HepG2 (cell line): Measurements from ENCODE around the gene TASOR. TPM values are rescaled to one million over a fixed set of nuclear protein-coding genes. Genes with fewer than 3 reads are reported as not detected.
"Not testable (repeated sequence)": the region's sequence is repeated elsewhere in the genome, so short reads cannot be mapped to it uniquely, and the experiment has no call there.

Experiments used
- ATAC-seq: fragments of 200-7000 bp; cut with Tn5 transposase; 3 replicates; pipeline ENCODE4 v1.9.1; 2020; ENCODE audit warnings: mild to moderate bottlenecking, moderate library complexity
- BruUV-seq: library from RNA; stranded (reverse); fragments of 400-500 nt; replicated peaks from 2 replicates; lab custom pipeline; 2021; lab: Mats Ljungman, UMichigan
- CTCF ChIA-PET: fragments of 300-600 bp; formaldehyde crosslinking; extraction: SDS; loops from one replicate; lab custom pipeline; 2021; ENCODE audit warnings: low total read pairs, inconsistent platforms, low intra/inter-chr PET ratio; lab: Yijun Ruan, JAX
- POLR2A ChIA-PET: fragments of 350-600 bp; sonication (Branson Sonifier 250); formaldehyde crosslinking; loops from one replicate; lab custom pipeline; 2020; ENCODE audit warnings: antibody characterized with exemption, inconsistent platforms; lab: Yijun Ruan, JAX
- DNase-seq: peaks from one replicate; pipeline ENCODE4 v3.0.0-alpha.2; 2015; ENCODE audit warnings: low spot score
- FAIRE-seq: peaks from 3 replicates; lab custom pipeline; 2011; peaks lifted over from hg19 to GRCh38; lab: Jason Lieb, UNC
- H2AFZ ChIP-seq: one replicate; pipeline ENCODE4 v1.6.1; 2011; ENCODE audit warnings: low read length, inconsistent platforms
- H3K27ac ChIP-seq: fragments of 300-600 bp; 3 replicates; pipeline ENCODE4 v1.8.0; 2011; ENCODE audit warnings: mixed run types, mild to moderate bottlenecking, mixed read lengths, low read length, inconsistent platforms; ENCODE audit not compliant: insufficient read depth; ENCODE audit errors: extremely low read length
- H3K27me3 ChIP-seq, 2 experiments: fragments of 200-600 bp in 1 of 2; 2 replicates in 1 of 2; 3 replicates in 1 of 2; pipeline versions ENCODE4 v1.6.0 to v1.8.0; 2011; ENCODE audit warnings: low read length in 2 of 2, mild to moderate bottlenecking in 2 of 2, moderate library complexity in 2 of 2, inconsistent platforms in 1 of 2; ENCODE audit not compliant: insufficient read depth in 2 of 2, control insufficient read depth in 1 of 2
- H3K36me3 ChIP-seq, 2 experiments: fragments of 200-600 bp in 1 of 2; replicated peaks in 1 of 2; 2 replicates in 1 of 2; 3 replicates in 1 of 2; pipeline versions ENCODE4 v1.5.1 to v1.8.0; 2011; ENCODE audit warnings: low read length in 2 of 2, inconsistent platforms in 1 of 2; ENCODE audit not compliant: insufficient read depth in 2 of 2, control insufficient read depth in 1 of 2
- H3K4me1 ChIP-seq: 2 replicates; pipeline ENCODE4 v1.5.1; 2012; ENCODE audit warnings: low read length, inconsistent platforms; ENCODE audit not compliant: insufficient read depth
- H3K4me2 ChIP-seq: 2 replicates; pipeline ENCODE4 v1.6.0; 2011; ENCODE audit warnings: low read depth, low read length, inconsistent platforms
- H3K4me3 ChIP-seq, 3 experiments: fragments of 200-600 bp in 1 of 3; sonication (generic), shearing (Covaris generic) in 1 of 3; replicated peaks in 1 of 3; 2 replicates each; pipeline ENCODE4 v1.5.1; 2011 to 2016; ENCODE audit warnings: low read length in 3 of 3, inconsistent platforms in 2 of 3, low read depth in 2 of 3, mild to moderate bottlenecking in 2 of 3, control low read depth in 1 of 3, mixed read lengths in 1 of 3; ENCODE audit not compliant: insufficient read depth in 1 of 3
- H3K79me2 ChIP-seq: one replicate; pipeline ENCODE4 v1.6.1; 2011; ENCODE audit warnings: low read length, inconsistent platforms; ENCODE audit not compliant: insufficient read depth
- H3K9ac ChIP-seq: 2 replicates; pipeline ENCODE4 v1.6.0; 2011; ENCODE audit warnings: mild to moderate bottlenecking, low read depth, low read length, inconsistent platforms; ENCODE audit not compliant: insufficient read depth
- H3K9me3 ChIP-seq: 2 replicates; pipeline ENCODE4 v1.5.1; 2012; ENCODE audit warnings: mild to moderate bottlenecking, low read length
- H4K20me1 ChIP-seq: 2 replicates; pipeline ENCODE4 v1.6.0; 2011; ENCODE audit warnings: inconsistent platforms, mild to moderate bottlenecking, low read length, moderate library complexity; ENCODE audit not compliant: insufficient read depth
- PLRG1 ChIP-seq: fragments of 450-650 bp; conservative IDR thresholded peaks from 2 replicates; pipeline ENCODE4 v1.6.1; 2016
- PTBP1 ChIP-seq: fragments of 200-400 bp; formaldehyde crosslinking; IDR thresholded peaks from 2 replicates; pipeline ENCODE4 v1.6.1; 2018; ENCODE audit warnings: low read length, low read depth; ENCODE audit not compliant: poor library complexity, severe bottlenecking
- RAD51 ChIP-seq: fragments of 450-650 bp; IDR thresholded peaks from 2 replicates; pipeline ENCODE4 v1.6.1; 2016; ENCODE audit warnings: borderline replicate concordance
- XRCC5 ChIP-seq: fragments of 200-400 bp; formaldehyde crosslinking; optimal IDR thresholded peaks from 2 replicates; pipeline ENCODE3; 2017; ENCODE audit warnings: mild to moderate bottlenecking, low read length
- ZNF3 ChIP-seq: IDR thresholded peaks from 2 replicates; pipeline ENCODE4 v1.7.0; 2017; ENCODE audit warnings: inconsistent platforms
- ZNF792 ChIP-seq: IDR thresholded peaks from 2 replicates; pipeline ENCODE4 v1.6.1; 2016
- WGBS: methylation state at CpG from one replicate; pipeline ENCODE4 v1.1.6; 2017; ENCODE audit warnings: low lambda C conversion rate; 5-methylcytosine and 5-hydroxymethylcytosine counted together
- in situ Hi-C: cut with HindIII; loops from 2 replicates; pipeline ENCODE4 v1.10.0; 2017; ENCODE audit warnings: low pct_unique_long_range_greater_than_20kb; ENCODE audit not compliant: extremely low pct_ligation_motif_present
- intact Hi-C: fragments of 100-400 bp; cut with micrococcal nuclease; formaldehyde crosslinking; loops from one replicate; pipeline ENCODE4 v1.10.0; 2022; ENCODE audit not compliant: unreplicated experiment
- polyA plus RNA-seq, 8 experiments: library from polyadenylated mRNA; depleted of rRNA in 3 of 8; stranded (reverse) in 7 of 8; unstranded in 1 of 8; fragments of >200 nt; fragmentation: Illumina TruSeq in 4 of 8; extraction: Trizol in 4 of 8; gene quantifications; 2 replicates each; pipeline versions ENCODE4 v1.2.1 to v1.2.3, GENCODE V29; 2011 to 2016; ENCODE audit warnings: low read depth in 4 of 8, missing spikeins in 1 of 8, mixed read lengths in 1 of 8; ENCODE audit not compliant: insufficient read depth in 1 of 8
- total RNA-seq, 5 experiments: library from RNA; depleted of rRNA; stranded (reverse); fragments of >200 nt; fragmentation: Illumina TruSeq; extraction: Trizol; gene quantifications; 2 replicates each; pipeline ENCODE4 v1.2.3, GENCODE V29; 2016; ENCODE audit warnings: low read depth in 1 of 5

TASOR gene
- total and polyA plus RNA-seq, 2 of the 13 experiments (the other 11 are each of a cell fraction or from before 2014, with no cell fraction given) = 20.1 to 32.5 TPM

- ATAC-seq = no peak
- no peaks in the 10 kb centered on the region for H3K4me1 ChIP-seq
- no peaks in the 10 kb centered on the region for H3K79me2 ChIP-seq
- intact Hi-C loops (no loop called here), in situ Hi-C loops (no loop called here)
- ChIA-PET POLR2A (no interaction called here), CTCF (no interaction called here)
- no peak overlapping the region for H3K27ac ChIP-seq
- H3K36me3 ChIP-seq = peaks cover 0 to 2% of the 10 kb centered on the region in 2 experiments; a peak in 1 of 5 replicates
- no peaks in the 10 kb centered on the region for H3K9me3 ChIP-seq
- H3K4me3 ChIP-seq = no peak overlapping the region
- H3K27me3 ChIP-seq = no peaks in the 10 kb centered on the region
- TF ChIP-seq XRCC5 (no peak), PLRG1 (no peak), ZNF792 (CRISPR knock-in tag) (no peak), ZNF3 (CRISPR knock-in tag) (no peak), RAD51 (no peak), PTBP1 (no peak)
- no peak overlapping the region for H3K4me2 ChIP-seq
- H3K9ac ChIP-seq = no peak overlapping the region
- no TSS peak for BruUV-seq
- DNase-seq = no peak
- no peak for FAIRE-seq
- H2AFZ ChIP-seq = no peak overlapping the region
- no peaks in the 10 kb centered on the region for H4K20me1 ChIP-seq
Measured at GRCh38 chr3:56720849-56721248, 37.8 kb upstream of the TASOR start.

- H3K79me2 ChIP-seq, ATAC-seq, FAIRE-seq, DNase-seq, H3K4me2 ChIP-seq, in situ Hi-C loops, H3K9me3 ChIP-seq, H3K27ac ChIP-seq, H3K9ac ChIP-seq, H4K20me1 ChIP-seq, POLR2A ChIA-PET, intact Hi-C loops, H3K36me3 ChIP-seq, H3K4me3 ChIP-seq, H3K4me1 ChIP-seq, H3K27me3 ChIP-seq, BruUV-seq, H2AFZ ChIP-seq, CTCF ChIA-PET: not testable (repeated sequence)
- WGBS = 100% methylated on average over 9 of the region's 21 CpGs
Measured at GRCh38 chr3:56718809-56719208, 35.7 kb upstream of the TASOR start.
